ENCODE data around the gene PERM1.
A peak's percentile ranks its signal among the peaks of the same experiment; 100 is the strongest.

The PERM1 gene

GRCh38 chr1:945688-946556 lies 36.0 kb downstream of the PERM1 start:
- DNase-seq (ENCODE audit: low read depth), result no peak

GRCh38 chr1:944341-945325 lies 37.3 kb downstream of the PERM1 start:
- no peak for DNase-seq (ENCODE audit: low read depth)

GRCh38 chr1:943545-944340 lies 38.1 kb downstream of the PERM1 start:
- no peak for DNase-seq (ENCODE audit: low read depth)

GRCh38 chr1:942864-943533 lies 38.9 kb downstream of the PERM1 start:
- no peak for DNase-seq (ENCODE audit: low read depth)

- no peak for DNase-seq (ENCODE audit: low read depth)
Observed at GRCh38 chr1:942411-942821, 39.5 kb downstream of the PERM1 start.

- DNase-seq (ENCODE audit: low read depth), result peak; percentile 89
Observed at GRCh38 chr1:941588-942383, 40.1 kb downstream of the PERM1 start.

GRCh38 chr1:941015-941587 lies 40.8 kb downstream of the PERM1 start:
- DNase-seq (ENCODE audit: low read depth), result no peak

GRCh38 chr1:940107-941014 lies 41.5 kb downstream of the PERM1 start:
- DNase-seq (ENCODE audit: low read depth), result peak; percentile 78

GRCh38 chr1:939511-940106 lies 42.3 kb downstream of the PERM1 start:
- no peak for DNase-seq (ENCODE audit: low read depth)

GRCh38 chr1:938711-939489 lies 43.0 kb downstream of the PERM1 start:
- no peak for DNase-seq (ENCODE audit: low read depth)

- DNase-seq (ENCODE audit: low read depth), result peak; percentile 65
Observed at GRCh38 chr1:938088-938683, 43.7 kb downstream of the PERM1 start.

- no peak for DNase-seq (ENCODE audit: low read depth)
Observed at GRCh38 chr1:937521-937920, 44.4 kb downstream of the PERM1 start.

GRCh38 chr1:936348-937264 lies 45.3 kb downstream of the PERM1 start:
- DNase-seq (ENCODE audit: low read depth), result no peak

- no peak for DNase-seq (ENCODE audit: low read depth)
Observed at GRCh38 chr1:935751-936231, 46.1 kb downstream of the PERM1 start.

GRCh38 chr1:934991-935750 lies 46.7 kb downstream of the PERM1 start:
- no peak for DNase-seq (ENCODE audit: low read depth)

- no peak for DNase-seq (ENCODE audit: low read depth)
Observed at GRCh38 chr1:933603-933940, 48.3 kb downstream of the PERM1 start.
